DOHH2 (cell line): Measurements from ENCODE around the gene OVCA2.

Experiments
- EZH2phosphoT487 ChIP-seq: fragments of 200-600 bp; sonication (generic); IDR thresholded peaks from 2 replicates; pipeline ENCODE4 v1.6.1; 2017; ENCODE audit warnings: borderline replicate concordance, mild to moderate bottlenecking, antibody characterized with exemption, low read length, moderate library complexity, mixed read lengths
- TF ChIP-seq, protein P1 (sequence below): fragments of 200-600 bp; sonication (generic); IDR thresholded peaks from one replicate; pipeline ENCODE4 v1.5.1; 2014; ENCODE audit warnings: antibody characterized with exemption, mild to moderate bottlenecking, low read depth, low read length; ENCODE audit not compliant: poor library complexity, severe bottlenecking

DNA sequence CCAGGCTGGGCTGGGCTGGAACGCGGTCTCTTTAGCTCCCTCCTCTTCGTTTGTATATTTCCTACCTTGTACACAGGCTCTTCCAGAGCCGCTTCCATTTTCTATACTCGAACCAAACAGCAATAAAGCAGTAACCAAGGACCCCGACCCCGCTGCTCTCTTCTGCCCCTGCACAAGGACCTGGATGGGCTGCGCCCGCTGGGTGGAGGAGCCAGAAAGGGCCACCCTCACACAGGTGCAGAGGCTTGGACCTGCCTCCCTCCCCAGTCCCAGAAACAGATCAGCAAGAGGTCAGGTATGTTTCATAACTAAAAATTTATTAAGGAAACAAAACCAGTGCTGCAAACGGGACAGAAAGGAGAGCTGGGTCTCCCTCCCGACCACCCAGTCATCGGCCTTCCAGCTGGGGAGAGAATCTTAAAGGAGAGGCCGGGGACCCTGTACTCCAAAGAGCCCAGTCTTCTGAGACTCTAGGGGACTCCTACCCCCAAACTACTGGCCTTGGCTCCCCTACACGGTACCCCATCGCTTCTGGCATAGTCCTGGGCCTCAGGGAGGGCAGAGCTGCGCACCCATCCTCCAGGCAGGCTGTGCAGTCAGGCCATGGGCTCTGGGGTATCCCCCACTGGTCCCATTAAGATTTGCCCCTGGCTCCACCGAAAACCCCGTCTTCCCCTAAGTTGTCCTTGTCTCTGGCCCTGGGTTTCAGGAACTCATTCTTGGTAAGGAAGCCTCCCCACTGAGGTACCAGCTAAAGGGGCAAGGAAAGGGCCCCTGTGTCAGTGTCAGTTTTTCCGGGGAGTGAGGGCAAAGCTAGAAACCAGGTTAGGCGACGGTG lies 17.9 kb downstream of the OVCA2 start:
- TF ChIP-seq, protein P1, sequence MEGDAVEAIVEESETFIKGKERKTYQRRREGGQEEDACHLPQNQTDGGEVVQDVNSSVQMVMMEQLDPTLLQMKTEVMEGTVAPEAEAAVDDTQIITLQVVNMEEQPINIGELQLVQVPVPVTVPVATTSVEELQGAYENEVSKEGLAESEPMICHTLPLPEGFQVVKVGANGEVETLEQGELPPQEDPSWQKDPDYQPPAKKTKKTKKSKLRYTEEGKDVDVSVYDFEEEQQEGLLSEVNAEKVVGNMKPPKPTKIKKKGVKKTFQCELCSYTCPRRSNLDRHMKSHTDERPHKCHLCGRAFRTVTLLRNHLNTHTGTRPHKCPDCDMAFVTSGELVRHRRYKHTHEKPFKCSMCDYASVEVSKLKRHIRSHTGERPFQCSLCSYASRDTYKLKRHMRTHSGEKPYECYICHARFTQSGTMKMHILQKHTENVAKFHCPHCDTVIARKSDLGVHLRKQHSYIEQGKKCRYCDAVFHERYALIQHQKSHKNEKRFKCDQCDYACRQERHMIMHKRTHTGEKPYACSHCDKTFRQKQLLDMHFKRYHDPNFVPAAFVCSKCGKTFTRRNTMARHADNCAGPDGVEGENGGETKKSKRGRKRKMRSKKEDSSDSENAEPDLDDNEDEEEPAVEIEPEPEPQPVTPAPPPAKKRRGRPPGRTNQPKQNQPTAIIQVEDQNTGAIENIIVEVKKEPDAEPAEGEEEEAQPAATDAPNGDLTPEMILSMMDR = no peak
- TF ChIP-seq EZH2phosphoT487 = no peak
